Choroid plexus epithelial cell (primary cell): ENCODE data around the gene MRPL22.

ENCODE experiments used
- DNase-seq: peaks from one replicate; pipeline ENCODE4 v3.0.0-alpha.2; 2010; ENCODE audit warnings: low read depth
- H3K4me3 ChIP-seq: 2 replicates; pipeline ENCODE4 v1.5.1; 2011; ENCODE audit warnings: low read depth, mild to moderate bottlenecking, control low read depth, low read length, moderate library complexity
- CTCF ChIP-seq: conservative IDR thresholded peaks from 2 replicates; pipeline ENCODE4 v1.5.1; 2011; ENCODE audit warnings: low read depth, mild to moderate bottlenecking, control low read depth, inconsistent platforms, low read length, moderate library complexity

MRPL22 gene

GRCh38 chr5:154943527-154943926, 2.7 kb downstream of the MRPL22 start:
- H3K4me3 ChIP-seq = no peak overlapping the region
- TF ChIP-seq CTCF = no peak
- no peak for DNase-seq

- no peak for TF ChIP-seq CTCF
- DNase-seq = no peak
- no peak overlapping the region for H3K4me3 ChIP-seq
Measured at GRCh38 chr5:154944716-154945115, 3.8 kb downstream of the MRPL22 start.

- peak; percentile 54 for DNase-seq
- H3K4me3 ChIP-seq = no peak overlapping the region
- peak; percentile 60 for TF ChIP-seq CTCF
Measured at GRCh38 chr5:154945695-154946301, 4.9 kb downstream of the MRPL22 start.

GRCh38 chr5:154947778-154948177, 6.9 kb downstream of the MRPL22 start:
- no peak for DNase-seq
- TF ChIP-seq CTCF = no peak
- H3K4me3 ChIP-seq = no peak overlapping the region

GRCh38 chr5:154948313-154948712, 7.4 kb downstream of the MRPL22 start:
- TF ChIP-seq CTCF = no peak
- DNase-seq = no peak
- H3K4me3 ChIP-seq = no peak overlapping the region

GRCh38 chr5:154949781-154950180, 8.9 kb downstream of the MRPL22 start:
- H3K4me3 ChIP-seq = no peak overlapping the region
- no peak for DNase-seq
- no peak for TF ChIP-seq CTCF

GRCh38 chr5:154956712-154957111, 15.8 kb downstream of the MRPL22 start:
- no peak for TF ChIP-seq CTCF
- H3K4me3 ChIP-seq = no peak overlapping the region
- no peak for DNase-seq
